HG03108 (cell line): Measurements from ENCODE around the gene FAT3.

ENCODE experiments used
- ATAC-seq: cut with Tn5 transposase; IDR thresholded peaks from one replicate; pipeline ENCODE4 v1.9.1; 2021; ENCODE audit warnings: moderate library complexity; ENCODE audit not compliant: unreplicated experiment

Gene FAT3

DNA sequence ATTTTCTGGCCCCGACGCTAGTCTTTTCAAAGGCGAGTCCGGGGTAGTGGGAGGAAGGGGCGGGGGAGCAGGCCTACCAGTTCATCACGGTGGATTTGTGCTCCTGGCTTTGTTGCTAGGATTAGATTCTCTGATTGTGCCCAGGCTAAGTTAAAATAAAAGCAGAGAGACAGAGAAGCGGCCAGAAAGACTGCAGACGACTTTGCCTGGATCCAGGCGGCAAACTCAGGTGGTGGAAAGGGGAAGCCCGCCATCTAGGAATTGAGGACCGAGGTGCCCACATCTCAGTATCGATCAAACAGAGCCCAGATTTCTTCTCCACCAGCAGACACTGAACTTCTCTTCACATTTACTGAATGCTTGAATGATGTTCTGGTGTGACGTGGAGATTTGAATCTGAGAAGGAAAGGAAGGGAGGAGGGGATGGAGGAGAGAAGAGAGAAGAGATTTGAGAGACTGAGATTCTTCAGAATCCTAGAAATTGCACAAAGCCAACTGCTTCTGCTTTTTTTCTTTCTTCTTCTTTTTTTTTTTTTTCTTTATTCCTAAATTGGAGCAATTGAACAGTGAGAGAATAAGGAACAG lies 2.7 kb downstream of the FAT3 start:
- no peak for ATAC-seq

DNA sequence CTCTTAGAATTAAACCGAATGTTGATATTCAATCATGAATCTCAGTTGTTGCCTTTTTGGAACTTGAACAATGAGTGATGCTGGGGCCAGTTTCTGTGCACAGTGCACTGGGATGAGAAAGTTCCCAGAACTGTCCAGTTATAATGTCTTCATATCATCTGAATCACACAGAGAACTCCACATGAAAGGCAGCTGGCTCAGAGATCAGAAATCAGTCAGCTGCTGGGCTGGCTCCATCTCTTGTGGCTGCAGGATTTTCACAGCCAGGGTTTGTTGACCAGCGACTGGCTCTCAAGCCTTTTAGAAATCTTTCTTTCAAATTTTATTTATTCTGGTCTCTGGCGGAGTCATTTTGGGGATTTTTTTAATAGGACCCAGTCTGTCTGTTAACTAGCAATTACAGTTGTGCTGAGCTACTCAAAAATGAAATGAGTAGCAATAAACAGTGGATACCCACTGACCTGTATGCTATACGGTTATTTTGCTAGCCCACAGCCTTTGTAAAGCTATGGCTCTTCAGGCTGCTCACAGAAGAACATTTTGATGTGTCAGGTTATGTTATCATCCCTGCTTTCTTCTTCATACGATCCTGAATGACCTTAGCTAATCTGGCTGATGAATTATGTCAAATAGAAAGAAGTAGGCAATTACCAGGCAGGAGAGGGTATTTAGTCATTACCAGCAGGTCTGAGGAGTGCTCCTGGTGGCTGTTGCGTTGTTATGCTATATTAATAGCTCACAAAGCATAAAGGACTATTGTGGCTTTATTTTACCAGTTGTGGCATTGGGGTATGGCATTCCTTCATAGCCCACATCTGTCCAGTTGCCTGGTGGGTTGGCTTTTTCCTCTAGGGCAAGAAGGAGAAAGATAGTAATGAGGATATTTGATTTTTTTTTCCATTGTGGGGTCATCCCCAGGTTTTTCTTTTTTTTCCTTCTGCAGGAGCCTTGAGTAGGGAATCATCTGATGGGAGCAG lies 3.6 kb downstream of the FAT3 start:
- no peak for ATAC-seq

DNA sequence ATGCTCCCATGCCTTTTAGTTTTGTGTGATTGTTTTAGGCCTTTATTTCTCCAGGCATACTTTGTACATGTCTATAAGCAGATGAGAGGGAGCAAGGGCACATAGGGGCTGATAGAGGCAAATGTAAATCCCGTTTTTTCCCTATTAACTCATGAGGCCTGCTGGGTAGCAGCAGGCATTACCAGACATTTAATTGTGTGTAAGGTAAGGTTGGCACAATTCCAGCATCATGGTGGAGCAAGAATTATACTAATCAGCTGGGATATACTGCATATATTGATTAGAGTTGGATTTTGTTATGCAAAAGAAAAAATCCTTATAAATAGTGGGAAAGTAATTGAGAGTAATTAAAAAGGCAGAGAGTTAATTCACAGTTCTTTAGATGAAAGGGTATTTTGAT lies 12.2 kb downstream of the FAT3 start:
- ATAC-seq: no peak

DNA sequence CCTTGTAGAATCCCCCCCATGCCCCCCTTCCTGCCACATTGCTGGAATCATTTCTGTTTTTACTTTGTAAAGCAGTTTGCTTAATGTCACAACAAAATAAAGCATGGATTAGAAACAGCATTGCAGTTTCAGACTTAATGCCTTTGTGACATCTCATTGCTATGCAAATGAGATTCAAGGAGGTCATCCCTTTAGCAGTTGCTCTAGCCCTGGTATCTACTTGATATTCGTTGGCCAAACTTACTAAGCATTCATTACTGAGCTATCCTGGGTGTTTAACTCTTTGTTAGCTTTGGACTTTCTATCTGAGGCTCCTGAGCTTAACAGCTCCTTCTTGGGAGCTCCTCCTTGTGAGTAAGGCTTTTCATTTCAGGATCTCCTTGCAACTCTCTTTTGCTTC lies 16.3 kb downstream of the FAT3 start:
- ATAC-seq: no peak

DNA sequence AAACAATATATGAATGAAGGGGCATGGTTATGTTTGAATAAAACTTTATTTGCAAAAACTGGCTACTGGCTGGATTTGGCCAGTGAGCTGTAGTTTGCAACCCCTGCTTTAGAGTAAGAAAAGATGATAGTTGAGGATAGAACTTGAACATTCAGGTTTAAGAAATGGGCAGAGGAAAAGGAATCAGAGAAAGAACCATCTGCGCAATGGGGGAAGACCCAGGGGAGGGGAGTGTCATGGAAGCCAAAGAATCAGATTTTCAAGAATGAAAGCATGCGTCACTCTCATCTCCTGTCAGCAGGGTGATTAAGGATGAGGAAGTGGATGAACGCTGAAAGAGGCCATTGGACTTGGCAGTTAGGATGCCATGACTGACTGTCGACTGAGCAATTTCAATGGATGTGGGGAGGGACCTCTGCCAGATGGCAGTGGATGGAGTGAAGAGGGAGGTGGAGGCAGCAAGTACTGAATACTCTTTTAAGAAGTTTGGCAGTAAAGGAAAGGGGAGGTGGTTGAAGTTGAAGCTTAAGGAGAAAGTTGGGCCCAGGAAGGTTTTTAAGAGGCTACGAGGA lies 21.2 kb downstream of the FAT3 start:
- no peak for ATAC-seq

DNA sequence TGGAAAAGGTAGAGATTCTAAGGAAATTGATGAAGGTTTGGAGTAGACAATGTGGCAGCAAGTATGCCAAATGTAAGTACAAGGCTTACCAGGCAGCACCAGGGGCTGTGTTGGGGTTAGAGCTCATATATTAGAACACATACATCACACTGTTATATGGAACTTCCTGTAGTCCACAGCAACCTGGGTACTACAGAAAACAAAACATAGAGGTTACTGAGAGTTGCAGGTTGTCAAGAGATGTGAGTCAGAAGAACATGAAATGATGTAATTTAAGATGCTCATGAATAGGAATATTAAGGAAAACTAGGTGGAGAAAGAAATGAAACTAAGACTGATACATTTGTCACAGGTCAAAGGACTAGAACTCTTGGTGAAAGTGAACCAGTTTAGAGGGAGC lies 22.0 kb downstream of the FAT3 start:
- ATAC-seq: no peak

DNA sequence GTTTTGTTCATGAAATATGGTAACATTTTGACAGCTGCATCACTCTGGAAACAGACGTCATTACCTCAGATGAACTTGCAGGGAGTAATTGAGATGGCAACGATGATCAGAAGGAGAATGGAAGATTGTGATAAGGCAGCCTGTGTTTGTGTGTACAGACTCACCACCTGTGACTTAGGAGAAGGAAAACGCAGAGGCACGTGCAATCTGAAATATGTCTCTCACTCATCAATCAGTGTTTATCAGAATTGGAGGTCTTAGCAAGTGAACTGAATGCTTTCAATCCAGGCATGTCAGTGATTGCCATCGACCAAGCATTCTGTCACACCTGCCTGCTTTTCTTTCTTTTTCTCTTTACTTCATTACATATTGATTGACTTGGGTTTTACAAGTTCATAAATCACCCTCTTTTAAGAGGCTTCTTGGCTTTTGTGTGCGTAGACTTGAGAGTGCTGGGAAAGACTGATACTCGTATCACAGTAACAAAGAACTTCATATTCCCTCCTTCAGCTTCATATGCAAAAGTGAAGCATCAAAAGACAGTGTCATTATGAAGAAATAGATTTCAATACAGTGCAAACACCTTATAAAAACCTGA lies 24.6 kb downstream of the FAT3 start:
- ATAC-seq: no peak

DNA sequence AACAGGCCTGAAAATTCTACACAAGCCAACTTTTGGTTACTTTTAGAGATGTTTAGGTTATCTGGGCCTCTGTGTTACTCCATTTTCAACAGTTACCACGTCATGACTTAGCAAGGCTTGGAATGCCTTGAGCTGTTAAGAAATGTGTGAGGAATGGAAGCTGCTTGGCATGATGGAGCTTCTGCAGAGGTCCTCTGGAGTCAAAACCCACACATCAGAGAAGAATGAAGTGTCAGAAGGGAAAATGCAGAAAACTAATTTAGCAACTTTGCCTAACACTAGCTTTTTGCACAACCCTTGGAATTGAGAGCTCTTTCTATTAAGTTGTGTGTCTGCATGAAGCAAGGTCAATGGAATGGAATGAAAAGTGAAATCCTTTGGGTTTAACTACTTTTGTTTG lies 27.4 kb downstream of the FAT3 start:
- ATAC-seq: no peak

DNA sequence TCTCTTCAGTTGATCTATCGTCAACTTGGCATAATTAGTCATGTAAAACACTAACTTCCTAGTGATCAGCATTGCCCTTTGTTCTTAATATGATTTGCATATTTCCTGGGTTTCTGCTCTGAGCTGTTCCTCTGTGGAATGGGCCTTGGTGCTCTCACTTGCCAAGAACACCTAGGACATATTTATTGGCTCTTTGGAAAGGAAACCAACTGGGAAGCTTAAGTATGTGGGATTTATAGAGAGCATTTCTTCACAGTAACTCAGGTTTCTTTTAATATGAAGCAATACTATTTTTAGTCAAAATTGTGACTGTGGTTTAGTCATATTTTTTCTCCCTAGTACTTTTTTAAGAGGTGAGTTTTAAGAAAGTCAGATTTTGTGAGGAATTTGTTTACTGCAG lies 28.8 kb downstream of the FAT3 start:
- ATAC-seq: no peak

DNA sequence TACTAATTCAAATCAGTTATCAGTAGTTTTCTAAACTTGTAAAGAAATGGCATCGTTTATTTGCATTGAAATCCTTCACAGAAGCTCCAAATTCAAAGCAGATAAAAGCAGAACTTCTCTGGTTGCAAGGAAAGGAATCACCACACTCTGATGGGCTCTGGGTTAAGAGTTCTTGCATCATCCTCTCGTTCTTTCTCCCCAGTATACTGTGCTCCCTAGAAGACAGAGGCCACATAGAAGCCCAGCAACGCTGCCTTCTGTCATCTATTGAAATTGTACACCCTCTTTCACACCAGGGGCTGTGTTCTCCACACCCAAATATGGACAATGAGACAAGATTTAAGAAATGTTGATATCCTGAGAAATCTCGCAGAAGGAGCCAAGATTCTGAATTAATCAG lies 29.3 kb downstream of the FAT3 start:
- ATAC-seq: no peak

DNA sequence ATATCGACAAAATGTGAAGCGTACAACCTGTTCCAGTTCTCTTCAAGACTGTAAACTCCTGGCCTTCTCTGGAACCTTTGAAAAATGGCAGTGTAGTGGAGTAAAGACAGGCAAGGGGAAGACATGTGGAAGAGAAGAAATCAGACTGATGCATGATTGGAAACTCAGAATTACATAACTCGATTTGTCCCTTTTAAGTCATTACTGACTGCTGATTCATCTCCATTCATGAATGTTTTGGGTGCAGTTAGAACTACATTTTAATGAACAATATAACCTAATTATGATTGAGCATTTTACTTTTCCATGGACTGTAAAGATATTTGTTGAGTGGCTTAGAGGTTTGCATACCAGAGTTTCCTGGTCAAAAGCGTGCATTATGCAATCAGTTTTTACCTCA lies 32.9 kb downstream of the FAT3 start:
- ATAC-seq: no peak

DNA sequence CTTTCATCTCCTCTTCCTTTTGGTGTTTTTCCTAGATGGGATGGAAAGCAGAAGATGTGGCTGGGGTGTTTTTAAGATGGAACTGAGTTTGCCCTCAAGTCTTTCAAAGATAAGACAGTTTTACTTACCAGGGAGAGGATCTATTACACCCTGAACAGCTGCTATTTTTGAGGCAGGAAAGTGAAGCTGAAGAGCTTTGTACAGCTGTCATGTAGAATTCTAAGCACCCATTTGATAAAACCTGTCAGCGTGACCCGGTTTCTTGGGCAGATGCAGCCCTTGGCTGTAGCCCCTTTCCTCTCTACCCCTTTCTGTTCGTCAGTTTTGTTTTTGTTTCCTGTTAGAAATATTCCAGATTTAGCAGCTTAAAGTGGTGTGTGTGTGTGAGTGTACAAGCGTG lies 35.2 kb downstream of the FAT3 start:
- no peak for ATAC-seq

DNA sequence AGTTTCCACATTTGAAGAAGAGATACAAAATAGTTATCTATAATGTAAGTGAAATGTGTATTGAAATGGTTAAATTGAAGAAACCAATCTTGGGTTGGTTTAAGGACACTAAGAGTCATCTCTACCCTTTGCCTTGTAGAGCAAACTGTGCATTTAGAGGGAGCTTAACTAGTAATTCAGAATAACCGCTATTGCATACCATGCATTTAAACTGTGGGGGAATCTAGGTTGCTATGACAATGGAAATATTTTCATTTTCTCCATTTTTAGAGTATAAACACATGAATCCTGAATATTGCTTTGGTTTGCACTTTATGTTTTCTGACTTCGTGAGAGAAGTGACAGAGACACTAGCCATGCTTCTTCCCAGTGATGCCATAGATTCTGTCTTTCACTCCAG lies 39.7 kb downstream of the FAT3 start:
- ATAC-seq: no peak

DNA sequence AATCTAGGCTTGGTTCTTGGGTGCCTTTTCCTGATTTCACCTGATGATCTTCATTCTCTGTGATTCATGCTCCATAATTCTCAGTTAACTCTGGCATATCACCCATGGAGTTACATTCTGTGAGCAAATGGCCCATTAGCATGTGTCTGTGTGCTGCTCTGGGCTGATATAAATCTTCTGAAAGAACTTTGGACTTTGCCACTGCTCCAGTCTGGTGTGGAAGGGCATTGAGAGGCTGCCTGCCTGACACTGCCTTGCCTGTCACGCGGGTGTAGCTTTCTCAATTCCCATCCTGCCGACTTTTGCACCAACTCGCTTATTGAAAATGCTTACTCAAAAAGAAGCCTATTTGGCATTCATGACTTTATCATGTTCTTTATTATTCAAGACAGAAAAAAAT lies 42.2 kb downstream of the FAT3 start:
- ATAC-seq: no peak

DNA sequence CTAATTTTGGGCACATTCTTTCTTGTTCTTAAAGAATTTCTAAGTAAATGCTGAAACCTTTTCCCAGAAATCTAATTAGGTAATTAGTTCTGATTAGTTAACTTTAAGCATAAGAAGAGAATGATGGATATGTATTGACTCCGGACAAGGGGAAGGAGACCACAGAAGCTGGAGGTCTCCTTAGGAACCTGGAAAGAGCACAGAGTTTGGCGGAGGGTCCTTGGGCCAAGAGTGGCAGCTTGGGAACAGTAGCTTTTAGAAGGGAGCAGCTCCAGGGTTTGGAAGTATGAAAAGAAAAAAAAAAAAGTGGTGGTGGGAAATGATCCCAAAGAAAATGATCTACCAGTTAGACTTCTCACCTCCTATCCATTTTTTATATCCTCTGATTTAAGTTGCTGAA lies 42.7 kb downstream of the FAT3 start:
- ATAC-seq: no peak

DNA sequence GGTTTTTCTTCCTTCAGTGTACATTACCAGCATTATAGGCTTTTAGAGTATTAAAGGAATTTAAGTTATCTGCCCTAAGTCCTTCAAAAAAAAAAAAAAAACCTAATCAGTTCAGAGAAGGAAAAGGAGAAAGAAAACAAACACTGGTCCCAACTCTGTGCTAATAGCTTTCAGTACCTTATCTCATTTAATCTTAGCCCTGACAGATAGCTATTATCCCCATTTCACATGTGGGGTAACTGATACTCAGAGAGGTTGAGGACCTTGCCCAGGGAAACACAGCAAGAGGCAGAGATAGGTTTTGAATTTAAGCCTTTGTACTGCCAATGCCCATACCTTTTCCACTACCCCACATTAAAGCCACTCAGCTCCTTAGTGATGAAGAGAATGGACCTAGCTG lies 43.4 kb downstream of the FAT3 start:
- no peak for ATAC-seq

DNA sequence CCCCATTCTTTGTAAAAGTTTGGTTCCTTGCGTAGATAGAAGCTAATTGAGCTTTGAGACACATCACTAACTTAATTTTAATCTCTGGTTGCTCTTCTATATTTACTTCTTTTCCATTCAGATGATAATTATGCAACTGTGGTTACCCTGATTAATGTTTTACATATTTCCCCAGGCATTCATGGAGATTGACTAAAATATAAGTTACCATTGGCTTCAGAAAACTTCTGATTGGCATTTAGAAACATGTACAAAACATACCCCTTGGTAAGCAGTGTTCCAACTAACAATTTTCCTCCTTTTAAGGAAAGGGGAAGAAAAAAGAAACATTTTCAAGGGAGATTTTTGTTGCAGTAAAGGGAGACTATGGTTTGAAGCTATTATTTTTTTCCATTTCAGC lies 43.9 kb downstream of the FAT3 start:
- no peak for ATAC-seq

DNA sequence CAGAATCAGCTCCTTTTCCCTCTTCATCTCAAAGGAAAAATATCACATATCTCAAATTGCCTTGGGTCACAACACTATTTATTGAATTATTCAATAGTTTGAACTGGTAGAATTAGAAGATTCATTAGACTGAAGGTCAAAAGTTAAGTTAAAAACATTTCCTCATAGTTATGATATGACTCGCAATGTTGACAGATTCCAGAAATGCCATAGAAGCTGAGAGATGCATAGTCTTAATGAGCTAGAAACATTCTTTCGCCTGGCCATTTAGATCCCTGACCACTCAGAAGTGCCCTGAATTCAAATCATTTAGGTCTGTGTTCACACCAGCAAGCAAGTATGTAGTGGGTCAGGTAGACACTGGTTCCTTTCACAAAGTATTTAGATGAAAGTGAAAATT lies 44.4 kb downstream of the FAT3 start:
- ATAC-seq: no peak

DNA sequence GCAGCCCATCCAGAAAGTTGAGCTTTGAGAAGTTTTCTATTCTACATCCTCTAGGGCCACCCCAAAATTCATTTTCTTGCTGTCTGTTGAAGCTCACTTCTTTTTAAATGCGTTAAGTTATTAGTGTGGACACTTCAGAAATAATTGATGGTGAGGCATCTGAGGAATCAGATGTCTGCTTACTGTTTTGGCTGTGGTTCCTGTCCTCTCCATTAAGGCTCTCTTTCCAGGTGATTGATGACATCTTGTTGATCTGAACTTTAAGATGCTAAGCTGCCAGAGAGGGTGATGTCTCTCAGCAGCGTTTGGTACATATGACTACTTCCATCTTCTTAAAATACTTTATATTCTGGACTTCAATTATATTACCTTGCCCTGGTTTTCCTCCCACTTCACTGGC lies 45.2 kb downstream of the FAT3 start:
- no peak for ATAC-seq

DNA sequence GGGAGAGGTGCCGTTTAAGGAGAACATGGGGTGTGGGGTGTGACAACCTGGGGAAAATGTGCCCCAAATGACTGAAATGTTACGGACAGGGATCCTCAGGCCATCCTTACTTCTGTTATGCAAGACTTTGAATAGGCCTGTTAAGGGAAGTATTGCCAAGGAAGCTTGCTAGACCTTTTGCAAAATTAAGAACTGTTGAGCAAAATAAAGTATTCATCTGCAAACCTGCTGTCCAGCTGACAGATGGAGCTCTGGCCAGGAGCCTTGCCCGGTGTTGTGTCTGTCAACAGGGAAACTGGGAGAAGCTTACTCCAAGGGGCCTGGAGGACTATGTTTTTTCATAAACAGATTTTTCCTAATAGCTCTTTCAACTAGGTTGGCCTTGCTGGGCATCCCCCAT lies 48.0 kb downstream of the FAT3 start:
- no peak for ATAC-seq
